ENCODE results near the gene POTEI. TPM values are rescaled to one million over a fixed set of nuclear protein-coding genes. Genes with fewer than 3 reads are reported as not detected.
"Not testable (repeated sequence)": the region's sequence is repeated elsewhere in the genome, so short reads cannot be mapped to it uniquely, and the experiment has no call there.

POTEI gene
- total RNA-seq, 1 experiment from 2014 or later = not detected

DNA sequence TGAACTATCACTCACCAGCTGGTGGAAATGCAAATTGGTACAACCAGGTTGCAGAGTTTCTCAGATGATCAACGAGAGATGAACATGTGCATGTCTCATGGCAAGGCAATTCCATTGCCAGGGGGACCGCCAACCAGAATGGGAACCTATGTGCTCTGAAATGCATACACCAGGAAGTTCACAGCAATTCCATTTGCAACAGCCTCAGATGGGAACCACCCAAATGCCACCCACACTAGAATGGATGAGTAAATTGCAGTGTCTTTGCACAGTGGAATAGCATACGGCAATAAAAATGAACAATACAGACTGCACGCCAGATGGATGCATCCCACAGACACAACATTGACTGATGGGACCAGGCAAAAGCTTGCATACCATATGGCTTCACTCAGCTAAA, 33.7 kb upstream of the POTEI start:
- H3K9me3 ChIP-seq (ENCODE audit: insufficient read depth, low read depth); H3K4me3 ChIP-seq; intact Hi-C loops (cut with micrococcal nuclease; ENCODE audit: unreplicated experiment); H4K20me1 ChIP-seq (ENCODE audit: insufficient read depth); DNase-seq; H3K79me2 ChIP-seq (ENCODE audit: low read depth); BruUV-seq (replicated peaks); POLR2A ChIA-PET (ENCODE audit: unreplicated experiment); H3F3A ChIP-seq (ENCODE audit: insufficient read depth, low read depth); H2AFZ ChIP-seq; H3K9me2 ChIP-seq (ENCODE audit: insufficient read depth); H3K36me3 ChIP-seq (ENCODE audit: low read depth); H3K27me3 ChIP-seq (ENCODE audit: insufficient read depth, low read depth); CTCF ChIA-PET; H3K4me2 ChIP-seq; H3K4me1 ChIP-seq (replicated peaks; ENCODE audit: insufficient read depth); H3K27ac ChIP-seq: not testable (repeated sequence)

DNA sequence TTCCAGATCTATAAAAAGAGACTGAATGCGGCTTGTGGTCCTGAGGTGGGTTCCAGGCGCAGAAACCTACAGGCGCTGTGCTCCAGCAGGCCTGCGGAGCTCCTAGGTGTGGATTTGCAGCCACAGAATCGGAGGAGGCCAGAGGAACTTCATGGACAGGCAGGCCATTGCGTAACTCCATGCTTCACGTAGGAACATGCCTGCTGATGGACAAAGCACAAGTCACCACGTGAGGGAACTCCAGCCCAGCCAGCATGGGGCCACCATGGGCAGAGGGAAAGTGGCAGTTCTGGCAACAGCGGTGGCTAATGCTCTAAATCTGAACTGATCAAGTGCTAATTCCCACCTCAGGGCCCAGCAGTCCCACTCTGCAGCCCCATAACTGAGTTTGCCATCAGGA, 29.1 kb upstream of the POTEI start:
- H2AFZ ChIP-seq; H3K27me3 ChIP-seq (ENCODE audit: insufficient read depth, low read depth); H3K79me2 ChIP-seq (ENCODE audit: low read depth); H4K20me1 ChIP-seq (ENCODE audit: insufficient read depth); H3K4me2 ChIP-seq; H3F3A ChIP-seq (ENCODE audit: insufficient read depth, low read depth); H3K36me3 ChIP-seq (ENCODE audit: low read depth); POLR2A ChIA-PET (ENCODE audit: unreplicated experiment); H3K4me3 ChIP-seq; CTCF ChIA-PET; H3K9me3 ChIP-seq (ENCODE audit: insufficient read depth, low read depth); intact Hi-C loops (cut with micrococcal nuclease; ENCODE audit: unreplicated experiment); H3K27ac ChIP-seq; H3K9me2 ChIP-seq (ENCODE audit: insufficient read depth); BruUV-seq (replicated peaks); DNase-seq; H3K4me1 ChIP-seq (replicated peaks; ENCODE audit: insufficient read depth): not testable (repeated sequence)

DNA sequence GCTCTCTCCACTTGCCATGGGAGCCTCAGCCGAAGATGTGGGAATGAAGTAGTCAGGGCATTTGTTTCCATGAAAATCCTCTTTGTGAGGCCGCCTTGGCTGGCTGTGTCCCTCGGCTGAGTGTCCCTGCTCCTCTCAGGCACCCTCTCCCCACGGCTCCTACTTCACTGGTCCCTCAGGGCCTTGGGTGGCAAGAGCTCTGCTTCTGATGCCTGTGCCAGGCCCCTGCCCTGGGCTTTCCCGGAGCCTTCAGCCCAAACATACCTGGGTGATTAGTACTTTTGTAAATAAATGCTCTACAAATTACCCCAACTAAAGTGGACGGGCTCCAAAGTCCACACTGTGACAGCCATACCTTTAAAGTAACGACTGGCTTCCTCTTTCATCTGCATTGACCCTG, 27.5 kb upstream of the POTEI start:
- POLR2A ChIA-PET (ENCODE audit: unreplicated experiment); H3K36me3 ChIP-seq (ENCODE audit: low read depth); H3K27ac ChIP-seq; H4K20me1 ChIP-seq (ENCODE audit: insufficient read depth); H3K9me2 ChIP-seq (ENCODE audit: insufficient read depth); H3K4me3 ChIP-seq; DNase-seq; intact Hi-C loops (cut with micrococcal nuclease; ENCODE audit: unreplicated experiment); H3K27me3 ChIP-seq (ENCODE audit: insufficient read depth, low read depth); BruUV-seq (replicated peaks); CTCF ChIA-PET; H3K4me2 ChIP-seq; H3F3A ChIP-seq (ENCODE audit: insufficient read depth, low read depth); H3K79me2 ChIP-seq (ENCODE audit: low read depth); H3K9me3 ChIP-seq (ENCODE audit: insufficient read depth, low read depth); H2AFZ ChIP-seq; H3K4me1 ChIP-seq (replicated peaks; ENCODE audit: insufficient read depth): not testable (repeated sequence)

DNA sequence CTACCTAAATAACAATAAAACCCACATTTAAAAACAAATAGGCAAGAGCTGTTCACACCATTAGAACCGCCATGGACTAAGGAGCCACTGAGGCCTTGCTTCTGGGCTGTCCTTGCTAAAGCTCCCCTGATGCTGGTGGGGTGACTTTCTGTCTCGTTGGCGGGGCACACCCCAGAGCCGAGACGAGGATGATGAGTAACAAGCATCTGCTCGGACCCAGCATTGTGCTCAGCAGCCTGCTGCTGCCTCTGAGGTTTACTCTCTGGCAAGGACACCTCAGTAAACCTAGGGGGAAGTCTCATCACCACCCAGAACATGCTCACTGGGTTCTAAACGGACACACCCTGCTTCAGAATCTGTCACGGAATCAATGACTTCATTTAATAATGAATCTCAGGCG, 22.5 kb upstream of the POTEI start:
- H3F3A ChIP-seq (ENCODE audit: insufficient read depth, low read depth); H3K4me1 ChIP-seq (replicated peaks; ENCODE audit: insufficient read depth); POLR2A ChIA-PET (ENCODE audit: unreplicated experiment); CTCF ChIA-PET; H3K4me3 ChIP-seq; BruUV-seq (replicated peaks); H3K9me3 ChIP-seq (ENCODE audit: insufficient read depth, low read depth); DNase-seq; H3K4me2 ChIP-seq; H3K9me2 ChIP-seq (ENCODE audit: insufficient read depth); H3K79me2 ChIP-seq (ENCODE audit: low read depth); H3K36me3 ChIP-seq (ENCODE audit: low read depth); H4K20me1 ChIP-seq (ENCODE audit: insufficient read depth); H2AFZ ChIP-seq; H3K27me3 ChIP-seq (ENCODE audit: insufficient read depth, low read depth); intact Hi-C loops (cut with micrococcal nuclease; ENCODE audit: unreplicated experiment); H3K27ac ChIP-seq: not testable (repeated sequence)

DNA sequence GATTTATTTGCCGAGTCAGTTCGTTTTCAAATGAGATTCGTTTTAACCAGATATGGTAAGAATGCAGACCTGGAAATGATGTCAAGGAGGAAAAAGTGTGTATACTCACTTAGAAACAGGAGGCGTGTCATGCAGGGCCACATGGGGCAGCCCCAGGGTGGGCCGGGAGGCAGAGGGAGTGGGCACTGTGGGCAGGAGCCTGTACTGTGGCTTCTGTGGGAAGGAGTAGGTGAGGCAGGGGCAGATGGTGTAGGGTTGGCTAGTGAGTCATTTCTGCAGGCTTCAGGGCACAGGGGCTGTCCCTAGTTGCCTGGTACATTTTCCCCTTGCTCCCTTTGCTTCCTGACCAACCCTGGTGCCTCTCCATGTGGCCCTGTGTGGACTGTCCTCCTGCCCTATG, 22.1 kb upstream of the POTEI start:
- H2AFZ ChIP-seq; BruUV-seq (replicated peaks); H3K4me3 ChIP-seq; H3K79me2 ChIP-seq (ENCODE audit: low read depth); H3K4me2 ChIP-seq; H3K27me3 ChIP-seq (ENCODE audit: insufficient read depth, low read depth); H3K27ac ChIP-seq; POLR2A ChIA-PET (ENCODE audit: unreplicated experiment); H3K36me3 ChIP-seq (ENCODE audit: low read depth); H3K9me3 ChIP-seq (ENCODE audit: insufficient read depth, low read depth); H4K20me1 ChIP-seq (ENCODE audit: insufficient read depth); H3K4me1 ChIP-seq (replicated peaks; ENCODE audit: insufficient read depth); CTCF ChIA-PET; intact Hi-C loops (cut with micrococcal nuclease; ENCODE audit: unreplicated experiment); DNase-seq; H3K9me2 ChIP-seq (ENCODE audit: insufficient read depth); H3F3A ChIP-seq (ENCODE audit: insufficient read depth, low read depth): not testable (repeated sequence)

DNA sequence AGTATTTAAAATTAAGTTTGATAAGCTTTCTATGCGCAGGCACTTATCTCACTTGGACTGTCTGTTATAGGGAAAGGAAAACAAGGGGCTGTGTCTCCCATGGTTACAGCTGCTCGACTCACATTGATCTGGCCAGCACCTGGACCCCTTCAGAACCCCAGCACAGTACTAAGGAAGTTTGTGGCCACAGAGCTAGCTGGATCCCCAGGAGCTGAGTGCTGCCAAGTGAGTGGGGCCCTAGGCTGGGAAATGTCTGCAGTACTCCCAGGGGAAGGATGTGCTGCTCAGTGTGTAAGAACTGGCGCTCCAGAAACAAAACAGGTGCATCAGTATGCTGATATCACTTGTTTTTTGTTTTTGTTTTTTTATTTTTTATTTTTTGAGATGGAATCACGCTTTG, 21.1 kb upstream of the POTEI start:
- H3K79me2 ChIP-seq (ENCODE audit: low read depth) = not testable (repeated sequence)

DNA sequence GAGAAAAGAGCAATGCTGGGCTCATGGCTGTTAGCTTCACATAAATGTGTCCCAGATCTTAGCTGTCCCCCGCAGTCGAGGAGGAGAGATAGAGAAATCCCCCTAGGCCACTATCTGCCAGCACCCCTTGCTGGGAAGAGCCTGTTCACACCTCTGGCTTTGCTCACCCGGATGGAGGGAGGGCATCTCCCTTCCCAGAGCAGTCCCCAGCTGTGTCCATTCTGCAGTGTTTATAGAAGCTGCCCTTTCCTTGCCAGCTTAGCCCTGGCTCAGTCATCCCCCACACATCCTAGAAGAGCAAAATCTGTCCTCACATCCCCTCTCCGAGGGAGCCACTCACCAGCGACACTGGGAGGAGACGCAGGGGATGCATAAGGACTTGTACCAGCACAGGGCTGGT, 20.4 kb upstream of the POTEI start:
- not testable (repeated sequence) for H3K9me3 ChIP-seq (ENCODE audit: insufficient read depth, low read depth); H3F3A ChIP-seq (ENCODE audit: insufficient read depth, low read depth); H3K4me3 ChIP-seq

More for the DNA sequence above, 21.1 kb upstream of the POTEI start:
- POLR2A ChIA-PET (ENCODE audit: unreplicated experiment); H3K4me2 ChIP-seq; H3K9me3 ChIP-seq (ENCODE audit: insufficient read depth, low read depth); H2AFZ ChIP-seq; H3K27ac ChIP-seq; H3K9me2 ChIP-seq (ENCODE audit: insufficient read depth); H3F3A ChIP-seq (ENCODE audit: insufficient read depth, low read depth); H3K4me3 ChIP-seq; DNase-seq; H3K4me1 ChIP-seq (replicated peaks; ENCODE audit: insufficient read depth); intact Hi-C loops (cut with micrococcal nuclease; ENCODE audit: unreplicated experiment); CTCF ChIA-PET; H3K36me3 ChIP-seq (ENCODE audit: low read depth); H4K20me1 ChIP-seq (ENCODE audit: insufficient read depth); H3K27me3 ChIP-seq (ENCODE audit: insufficient read depth, low read depth); BruUV-seq (replicated peaks): not testable (repeated sequence)

DNA sequence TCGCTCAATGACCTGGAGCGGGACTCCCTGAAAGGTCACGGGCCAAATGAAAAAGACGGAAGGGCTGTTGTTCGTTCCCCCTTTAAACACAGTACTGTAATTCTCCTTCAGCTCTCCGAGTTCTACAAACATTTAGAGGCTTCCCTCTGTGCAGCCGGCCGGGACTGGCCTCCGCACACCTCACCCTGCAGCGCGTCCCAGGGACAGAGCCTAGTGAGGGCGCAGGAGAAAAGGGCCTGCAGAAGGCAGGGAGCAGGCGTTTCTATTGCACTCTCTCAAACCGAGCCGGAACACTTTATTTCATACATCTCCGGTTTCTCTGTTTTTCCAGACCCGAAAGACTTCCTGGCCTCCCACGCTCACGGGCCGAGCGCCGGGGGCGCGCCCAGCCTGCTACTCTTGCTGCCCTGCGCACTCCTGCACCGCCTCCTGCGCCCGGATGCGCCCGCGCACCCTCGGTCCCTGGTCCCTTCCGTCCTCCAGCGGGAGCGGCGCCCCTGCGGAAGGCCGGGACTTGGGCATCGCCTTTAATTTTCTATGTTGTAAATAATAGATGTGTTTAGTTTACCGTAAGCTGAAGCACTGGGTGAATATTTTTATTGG, 18.3 kb upstream of the POTEI start:
- DNase-seq; H3K79me2 ChIP-seq (ENCODE audit: low read depth); CTCF ChIA-PET: not testable (repeated sequence)

More for the DNA sequence above, 20.4 kb upstream of the POTEI start:
- intact Hi-C loops (cut with micrococcal nuclease; ENCODE audit: unreplicated experiment); H3K27me3 ChIP-seq (ENCODE audit: insufficient read depth, low read depth); H3K4me2 ChIP-seq; BruUV-seq (replicated peaks); POLR2A ChIA-PET (ENCODE audit: unreplicated experiment); H3K4me1 ChIP-seq (replicated peaks; ENCODE audit: insufficient read depth); H3K79me2 ChIP-seq (ENCODE audit: low read depth); H3K27ac ChIP-seq; DNase-seq; H4K20me1 ChIP-seq (ENCODE audit: insufficient read depth); H3K36me3 ChIP-seq (ENCODE audit: low read depth); H2AFZ ChIP-seq; CTCF ChIA-PET; H3K9me2 ChIP-seq (ENCODE audit: insufficient read depth): not testable (repeated sequence)

More for the DNA sequence above, 18.3 kb upstream of the POTEI start:
- H3K27ac ChIP-seq; H3K36me3 ChIP-seq (ENCODE audit: low read depth); BruUV-seq (replicated peaks); H4K20me1 ChIP-seq (ENCODE audit: insufficient read depth); H2AFZ ChIP-seq; H3K9me2 ChIP-seq (ENCODE audit: insufficient read depth); POLR2A ChIA-PET (ENCODE audit: unreplicated experiment); H3K27me3 ChIP-seq (ENCODE audit: insufficient read depth, low read depth); H3F3A ChIP-seq (ENCODE audit: insufficient read depth, low read depth); H3K9me3 ChIP-seq (ENCODE audit: insufficient read depth, low read depth); H3K4me3 ChIP-seq; H3K4me2 ChIP-seq; intact Hi-C loops (cut with micrococcal nuclease; ENCODE audit: unreplicated experiment); H3K4me1 ChIP-seq (replicated peaks; ENCODE audit: insufficient read depth): not testable (repeated sequence)

Data from PC-9 (cell line).